Stimulated activated CD8-positive, alpha-beta memory T cell treated with anti-CD3 and anti-CD28 coated beads, Interleukin-7, amount 100 ng/mL, for 4 hours (primary cell): Measurements from ENCODE around the gene EFNB1.

Experiments
- DNase-seq, 2 donors: peaks; one replicate each; pipeline ENCODE4 v3.0.0-alpha.2; 2020; ENCODE audit warnings: low read depth in 2 of 2

EFNB1 gene

GRCh38 chrX:68827848-68828624, 785 bp upstream of the EFNB1 start:
- peak; percentile 58 to 63 for DNase-seq

GRCh38 chrX:68829582-68830418, 979 bp downstream of the EFNB1 start:
- DNase-seq, result no peak

GRCh38 chrX:68830419-68831404, 1.9 kb downstream of the EFNB1 start:
- no peak for DNase-seq

GRCh38 chrX:68831405-68832100, 2.7 kb downstream of the EFNB1 start:
- no peak for DNase-seq

GRCh38 chrX:68832101-68832416, 3.2 kb downstream of the EFNB1 start:
- no peak for DNase-seq

GRCh38 chrX:68832516-68833447, 4.0 kb downstream of the EFNB1 start:
- DNase-seq, result no peak

- DNase-seq, result no peak
Measured at GRCh38 chrX:68833448-68833805, 4.6 kb downstream of the EFNB1 start.

- no peak for DNase-seq
Measured at GRCh38 chrX:68833855-68834331, 5.1 kb downstream of the EFNB1 start.

- no peak for DNase-seq
Measured at GRCh38 chrX:68834371-68835103, 5.7 kb downstream of the EFNB1 start.

GRCh38 chrX:68835104-68835442, 6.3 kb downstream of the EFNB1 start:
- no peak for DNase-seq

GRCh38 chrX:68835468-68835867, 6.6 kb downstream of the EFNB1 start:
- DNase-seq, result no peak

GRCh38 chrX:68837119-68837518, 8.3 kb downstream of the EFNB1 start:
- DNase-seq, result no peak

- no peak for DNase-seq
Measured at GRCh38 chrX:68838571-68838910, 9.7 kb downstream of the EFNB1 start.

GRCh38 chrX:68839771-68840170, 10.9 kb downstream of the EFNB1 start:
- no peak for DNase-seq

- no peak for DNase-seq
Measured at GRCh38 chrX:68840256-68840655, 11.4 kb downstream of the EFNB1 start.

- DNase-seq, result no peak
Measured at GRCh38 chrX:68841251-68842049, 12.6 kb downstream of the EFNB1 start.

GRCh38 chrX:68842351-68842750, 13.5 kb downstream of the EFNB1 start:
- DNase-seq, result no peak

GRCh38 chrX:68842781-68843581, 14.2 kb downstream of the EFNB1 start:
- no peak for DNase-seq
